HEK293T (cell line): Measurements from ENCODE around the gene AIFM1.

Source experiments
- CTCF ChIA-PET: fragments of 350-600 bp; formaldehyde crosslinking; extraction: SDS; loops from one replicate; lab custom pipeline; 2021; ENCODE audit warnings: antibody characterized with exemption, inconsistent platforms; lab: Yijun Ruan, JAX
- POLR2A ChIA-PET: fragments of 350-600 bp; formaldehyde crosslinking; extraction: SDS; loops from one replicate; lab custom pipeline; 2020; ENCODE audit warnings: antibody characterized with exemption, inconsistent platforms; lab: Yijun Ruan, JAX
- DNase-seq: peaks from one replicate; pipeline ENCODE4 v3.0.0; 2012; ENCODE audit warnings: mixed read lengths; ENCODE audit errors: extremely low spot score
- ARNT ChIP-seq: fragments of 450-650 bp; IDR thresholded peaks from 2 replicates; pipeline ENCODE4 v1.6.1; 2017; ENCODE audit warnings: mild to moderate bottlenecking
- BHLHE40 ChIP-seq: fragments of 450-650 bp; IDR thresholded peaks from 2 replicates; pipeline ENCODE4 v1.6.1; 2016; ENCODE audit warnings: mild to moderate bottlenecking, moderate library complexity, borderline replicate concordance
- CTBP1 ChIP-seq: fragments of 450-650 bp; IDR thresholded peaks from 2 replicates; pipeline ENCODE4 v1.6.1; 2016; ENCODE audit warnings: borderline replicate concordance
- ELF4 ChIP-seq: fragments of 450-650 bp; IDR thresholded peaks from 2 replicates; pipeline ENCODE4 v1.6.1; 2017; ENCODE audit warnings: antibody characterized with exemption
- FOXA1 ChIP-seq: fragments of 450-650 bp; IDR thresholded peaks from 2 replicates; pipeline ENCODE4 v1.6.1; 2016; ENCODE audit warnings: mild to moderate bottlenecking
- FOXK2 ChIP-seq: fragments of 450-650 bp; IDR thresholded peaks from 2 replicates; pipeline ENCODE4 v1.6.1; 2016; ENCODE audit warnings: mild to moderate bottlenecking
- FOXM1 ChIP-seq: fragments of 450-650 bp; IDR thresholded peaks from 2 replicates; pipeline ENCODE4 v1.6.1; 2017; ENCODE audit warnings: mild to moderate bottlenecking, borderline replicate concordance
- HDGF ChIP-seq: fragments of 450-650 bp; IDR thresholded peaks from 2 replicates; pipeline ENCODE4 v1.6.1; 2017; ENCODE audit warnings: antibody characterized with exemption, borderline replicate concordance
- L3MBTL2 ChIP-seq: fragments of 450-650 bp; conservative IDR thresholded peaks from 2 replicates; pipeline ENCODE4 v1.6.1; 2016; ENCODE audit warnings: mild to moderate bottlenecking
- LEF1 ChIP-seq: fragments of 450-650 bp; IDR thresholded peaks from 2 replicates; pipeline ENCODE4 v1.6.1; 2017; ENCODE audit warnings: mild to moderate bottlenecking, borderline replicate concordance
- NFRKB ChIP-seq: fragments of 450-650 bp; IDR thresholded peaks from 2 replicates; pipeline ENCODE4 v1.6.1; 2016; ENCODE audit warnings: mild to moderate bottlenecking, moderate library complexity
- PKNOX1 ChIP-seq: fragments of 450-650 bp; IDR thresholded peaks from 2 replicates; pipeline ENCODE4 v1.6.1; 2016
- SP1 ChIP-seq: fragments of 450-650 bp; IDR thresholded peaks from 2 replicates; pipeline ENCODE4 v1.6.1; 2017
- SUZ12 ChIP-seq: fragments of 450-650 bp; IDR thresholded peaks from 2 replicates; pipeline ENCODE4 v1.6.1; 2016; ENCODE audit warnings: mild to moderate bottlenecking
- TARDBP ChIP-seq: fragments of 450-650 bp; IDR thresholded peaks from 2 replicates; pipeline ENCODE4 v1.6.1; 2016
- ZNF384 ChIP-seq: fragments of 450-650 bp; IDR thresholded peaks from 2 replicates; pipeline ENCODE4 v1.6.1; 2016

The AIFM1 gene

GRCh38 chrX:130159776-130160175 is 5.9 kb downstream of the AIFM1 start:
- ChIA-PET POLR2A (no interaction called here), CTCF (no interaction called here)
- no peak for DNase-seq
- TF ChIP-seq BHLHE40, result no peak
- no peak for TF ChIP-seq PKNOX1
- TF ChIP-seq SUZ12, result no peak
- no peak for TF ChIP-seq HDGF
- no peak for TF ChIP-seq ELF4
- TF ChIP-seq SP1, result no peak
- TF ChIP-seq NFRKB, result no peak

- DNase-seq, result no peak
- CTCF ChIA-PET, result no interaction called here
- TF ChIP-seq TARDBP (no peak), ARNT (no peak), NFRKB (no peak)
- POLR2A ChIA-PET, result interaction anchor here (0.7 kb wide), 1 partner anchor 244 kb away, joined by 3 read pairs; no protein-coding TSS in a partner anchor
These were observed 7.3 kb downstream of the AIFM1 start for GRCh38 chrX:130158311-130158710.

GRCh38 chrX:130155564-130155963 is 10.1 kb downstream of the AIFM1 start:
- DNase-seq, result no peak
- CTCF ChIA-PET, result interaction anchor here (2.0 kb wide), 1 partner anchor 76 kb away, joined by 5 read pairs; no protein-coding TSS in a partner anchor
- TF ChIP-seq TARDBP, result no peak
- no peak for TF ChIP-seq SUZ12
- no peak for TF ChIP-seq ARNT
- no peak for TF ChIP-seq PKNOX1
- no peak for TF ChIP-seq FOXK2
- TF ChIP-seq FOXA1, result no peak
- TF ChIP-seq BHLHE40, result no peak
- no peak for TF ChIP-seq L3MBTL2
- no peak for TF ChIP-seq FOXM1
- TF ChIP-seq ZNF384, result no peak
- no peak for TF ChIP-seq CTBP1
- TF ChIP-seq LEF1, result no peak
- no peak for TF ChIP-seq HDGF
- TF ChIP-seq SP1, result no peak
- no peak for TF ChIP-seq NFRKB
- no peak for TF ChIP-seq ELF4
- POLR2A ChIA-PET, result interaction anchor here (3.3 kb wide), 1 partner anchor 10 kb away, joined by 12 read pairs; the partner anchor contains the start of gene AIFM1

GRCh38 chrX:130147631-130148030 is 18.0 kb downstream of the AIFM1 start:
- TF ChIP-seq HDGF (no peak), FOXA1 (no peak), BHLHE40 (no peak), L3MBTL2 (no peak), FOXK2 (no peak), NFRKB (no peak), SP1 (no peak), LEF1 (no peak), ZNF384 (no peak), PKNOX1 (no peak), FOXM1 (no peak), SUZ12 (no peak), ARNT (no peak)
- POLR2A ChIA-PET, result no interaction called here
- DNase-seq, result no peak
- CTCF ChIA-PET, result no interaction called here

- no peak for DNase-seq
- no peak for TF ChIP-seq FOXA1
- TF ChIP-seq FOXK2, result no peak
- no peak for TF ChIP-seq SUZ12
- no peak for TF ChIP-seq BHLHE40
- no peak for TF ChIP-seq CTBP1
- TF ChIP-seq ELF4, result no peak
- TF ChIP-seq ARNT, result no peak
- CTCF ChIA-PET, result interaction anchor here (2.4 kb wide), 1 partner anchor 65 kb away, joined by 8 read pairs; no protein-coding TSS in a partner anchor
- POLR2A ChIA-PET, result no interaction called here
These were observed 20.5 kb downstream of the AIFM1 start for GRCh38 chrX:130145123-130145522.

GRCh38 chrX:130144509-130144908 is 21.1 kb downstream of the AIFM1 start:
- no peak for DNase-seq
- CTCF ChIA-PET, result interaction anchor here (2.4 kb wide), 1 partner anchor 65 kb away, joined by 8 read pairs; no protein-coding TSS in a partner anchor
- POLR2A ChIA-PET, result no interaction called here

GRCh38 chrX:130139474-130140201 is 26.0 kb downstream of the AIFM1 start:
- ChIA-PET CTCF (interaction anchor here (1.0 kb wide), 1 partner anchor 37 kb away, joined by 7 read pairs; no protein-coding TSS in a partner anchor), POLR2A (no interaction called here)
- no peak for TF ChIP-seq NFRKB
- no peak for TF ChIP-seq L3MBTL2
- TF ChIP-seq ELF4, result no peak
- TF ChIP-seq CTBP1, result no peak
- no peak for TF ChIP-seq FOXK2
- no peak for DNase-seq

More at GRCh38 chrX:130144509-130144908, 21.1 kb downstream of the AIFM1 start:
- no peak for TF ChIP-seq ARNT
